ENCODE data around the gene ZNF423.
A peak's percentile ranks its signal among the peaks of the same experiment; 100 is the strongest.

DNA sequence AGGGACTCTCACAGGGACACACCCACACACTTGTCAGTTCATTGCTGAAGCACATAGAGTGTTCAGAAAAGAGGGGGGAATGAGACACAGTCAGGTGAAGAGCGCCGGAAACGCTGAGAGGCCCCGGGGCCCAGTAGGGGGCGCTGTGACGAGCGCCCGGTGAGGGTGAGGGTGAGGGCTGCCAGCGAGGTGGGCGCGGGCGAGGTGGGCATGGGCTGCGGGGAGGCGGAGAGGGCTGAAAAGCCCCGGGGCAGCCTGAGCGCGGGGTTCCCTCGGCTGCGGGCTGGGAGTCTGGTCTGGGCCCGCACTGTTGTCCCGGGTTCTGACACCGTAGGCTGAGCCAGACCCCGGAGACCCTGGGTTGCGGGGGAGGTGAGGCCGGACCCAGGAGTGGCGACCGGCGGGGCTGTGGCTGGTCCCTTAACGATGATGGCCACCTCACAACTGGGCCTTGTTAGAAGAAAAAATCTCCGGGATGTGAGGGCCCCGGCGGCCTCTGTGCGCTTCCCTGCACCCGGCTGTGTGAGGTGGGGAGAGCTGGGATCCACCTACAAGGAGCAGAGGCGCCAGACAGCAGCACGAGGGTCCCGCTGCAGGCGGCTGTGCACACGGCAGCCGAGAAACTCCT, 390.9 kb downstream of the ZNF423 start:
- TF ChIP-seq CTCF (IDR thresholded peaks at IDR 0.05) (peak in 1 of 4 donors; percentile 23), POLR2A (IDR thresholded peaks at IDR 0.05) (no peak)

Measured in right lobe of liver (tissue), 4 donors.